ENCODE results near the gene ANKRD10. TPM values are rescaled to one million over a fixed set of nuclear protein-coding genes. Genes with fewer than 3 reads are reported as not detected.

The ANKRD10 gene
- total RNA-seq, 1 donor from 2014 or later: 132 TPM

Small RNAs within 50 kb of the gene (small RNA-seq; reads per million reads assigned to genes)
- gene AL442128.1: not detected

Other genes starting within 250 kb of the ANKRD10 start
- gene CARS2, start 209.0 kb downstream of the ANKRD10 start, total RNA-seq: 74.6 TPM
- 7.8 TPM for gene ING1, start 201.4 kb downstream of the ANKRD10 start, total RNA-seq
- 99.7 TPM for gene ARHGEF7, start 200.2 kb upstream of the ANKRD10 start, total RNA-seq